GM12872 (cell line): ENCODE data around the gene MYEOV.

Source experiments
- CTCF ChIP-seq: IDR thresholded peaks from 3 replicates; pipeline ENCODE4 v1.5.1; 2011; ENCODE audit warnings: low read depth, mild to moderate bottlenecking, low read length, moderate library complexity; ENCODE audit not compliant: insufficient read depth

Gene MYEOV

DNA sequence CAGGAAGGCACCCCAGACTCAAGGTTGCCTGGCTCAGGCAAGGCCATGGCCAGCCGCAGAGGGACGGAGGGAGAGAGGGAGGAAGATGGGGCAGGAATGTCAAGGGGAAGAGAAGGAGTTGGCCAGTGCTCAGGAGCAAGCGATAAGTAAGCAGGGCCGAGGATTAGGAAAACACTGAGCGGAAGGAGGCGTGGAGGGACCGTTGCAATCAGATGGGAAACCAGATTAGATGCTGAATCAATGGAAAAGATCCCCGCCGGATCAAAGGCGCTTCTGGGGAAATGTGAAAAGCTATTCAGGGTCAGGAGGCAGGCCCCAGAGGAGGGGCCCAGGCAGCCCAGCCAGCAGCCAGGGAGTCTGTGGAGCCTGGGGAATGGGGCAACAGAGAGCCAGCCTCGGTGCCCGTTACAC lies 26.6 kb upstream of the MYEOV start:
- TF ChIP-seq CTCF = no peak

GRCh38 chr11:69268911-69269310 lies 25.0 kb upstream of the MYEOV start:
- TF ChIP-seq CTCF = no peak

GRCh38 chr11:69269388-69269787 lies 24.6 kb upstream of the MYEOV start:
- TF ChIP-seq CTCF = no peak

DNA sequence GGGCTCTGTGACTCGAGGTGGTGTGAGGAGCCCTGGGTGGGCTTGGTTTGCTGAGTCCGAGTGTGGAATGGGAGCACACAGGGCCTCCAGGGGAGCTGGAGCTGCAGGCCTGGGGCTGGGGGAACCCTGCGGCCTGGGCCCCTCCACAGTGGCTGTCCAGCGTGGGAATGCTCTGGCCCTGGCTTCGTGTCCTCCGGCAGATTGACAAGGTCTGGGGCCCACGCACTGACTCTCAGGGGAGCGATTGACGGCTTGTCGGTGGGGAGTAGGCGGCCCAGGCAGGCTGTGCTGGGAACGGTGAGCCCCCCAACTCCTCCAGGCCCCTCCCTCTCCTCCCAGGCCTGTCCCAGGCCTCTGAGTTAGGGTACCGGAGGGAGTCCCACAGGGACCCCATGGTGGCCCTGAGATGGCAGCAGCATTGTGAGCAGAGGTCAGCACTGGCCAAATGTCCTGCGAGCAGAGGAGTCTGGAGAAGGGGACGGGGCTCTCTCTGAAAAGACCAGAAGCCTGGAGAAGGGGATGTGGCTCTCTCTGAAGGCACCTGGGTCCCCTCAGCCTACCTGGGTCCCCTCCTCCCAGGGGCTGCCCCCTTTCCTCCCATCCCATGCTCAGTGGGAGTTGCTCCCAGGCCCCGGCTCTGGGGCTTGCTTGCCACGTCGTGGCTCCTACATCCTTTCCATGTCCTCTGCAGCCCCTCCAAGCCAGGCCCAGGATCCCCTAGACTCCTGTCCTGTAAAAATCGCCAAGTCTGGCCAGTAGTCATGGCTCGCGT lies 23.8 kb upstream of the MYEOV start:
- TF ChIP-seq CTCF = no peak

- TF ChIP-seq CTCF = no peak
Measured at GRCh38 chr11:69270941-69271340, 23.0 kb upstream of the MYEOV start.

DNA sequence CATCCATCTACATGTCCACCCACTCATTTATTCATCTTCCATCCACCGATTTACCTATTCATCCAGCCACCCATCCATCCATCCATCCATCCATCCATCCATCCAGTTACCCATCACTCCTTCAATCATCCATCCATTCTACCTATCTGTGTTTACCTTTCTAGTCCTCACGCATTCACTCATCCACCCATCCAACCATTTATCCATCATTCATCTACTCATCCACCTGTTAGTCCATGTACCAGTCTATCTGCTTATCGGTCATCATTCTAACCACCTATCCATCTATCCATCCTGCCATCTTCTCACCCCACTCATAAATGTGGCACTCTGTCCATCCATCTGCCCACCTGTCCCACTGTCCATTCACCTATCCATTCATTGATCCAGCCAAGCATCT lies 21.9 kb upstream of the MYEOV start:
- no peak for TF ChIP-seq CTCF

DNA sequence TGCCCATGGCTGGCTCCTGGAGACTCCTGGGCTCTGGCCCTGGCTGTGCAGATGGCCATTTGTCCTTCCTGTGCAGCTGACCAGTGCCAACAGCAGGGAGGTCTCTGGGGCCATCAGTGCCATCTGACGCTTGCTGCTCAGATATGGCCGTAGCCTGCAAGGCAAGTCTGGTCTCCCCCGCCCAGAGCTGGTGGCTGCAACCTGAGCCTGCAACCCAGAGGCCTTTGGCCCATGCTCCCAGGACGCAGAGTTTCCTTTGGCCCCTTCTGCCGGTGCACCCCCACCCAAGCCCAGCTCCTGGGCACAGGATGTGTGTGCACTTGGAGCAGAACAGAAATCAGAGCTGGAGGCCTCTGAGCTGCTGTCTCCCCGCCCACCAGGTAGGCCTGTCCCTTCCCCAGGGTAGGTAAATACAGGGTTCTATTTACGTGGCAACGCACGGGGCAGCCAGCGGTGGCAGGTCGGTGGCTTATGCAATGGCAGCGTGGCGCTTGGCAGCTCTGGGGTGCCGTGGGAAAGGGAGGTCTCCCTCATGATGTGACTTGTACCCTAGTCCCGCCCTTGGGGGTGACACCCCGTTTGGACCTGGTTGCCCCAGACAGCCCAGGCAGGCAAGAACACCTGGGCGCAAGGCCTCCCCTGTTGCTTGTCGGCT lies 21.0 kb upstream of the MYEOV start:
- TF ChIP-seq CTCF = no peak
